ENCODE results near the gene SKIDA1.

SKIDA1 gene

GRCh38 chr10:21501731-21502347, 23.6 kb downstream of the SKIDA1 start:
- DNase-seq (ENCODE audit: low read depth), result no peak

- no peak for DNase-seq (ENCODE audit: low read depth)
These were observed 24.4 kb downstream of the SKIDA1 start for GRCh38 chr10:21501091-21501490.

GRCh38 chr10:21500578-21500910, 24.9 kb downstream of the SKIDA1 start:
- no peak for DNase-seq (ENCODE audit: low read depth)

- DNase-seq (ENCODE audit: low read depth), result no peak
These were observed 25.5 kb downstream of the SKIDA1 start for GRCh38 chr10:21499701-21500577.

- DNase-seq (ENCODE audit: low read depth), result no peak
These were observed 26.5 kb downstream of the SKIDA1 start for GRCh38 chr10:21498986-21499385.

GRCh38 chr10:21498377-21498776, 27.1 kb downstream of the SKIDA1 start:
- DNase-seq (ENCODE audit: low read depth), result no peak

GRCh38 chr10:21497177-21497807, 28.2 kb downstream of the SKIDA1 start:
- DNase-seq (ENCODE audit: low read depth), result no peak

- peak; percentile 34 for DNase-seq (ENCODE audit: low read depth)
These were observed 28.9 kb downstream of the SKIDA1 start for GRCh38 chr10:21496343-21497176.

GRCh38 chr10:21495752-21496342, 29.6 kb downstream of the SKIDA1 start:
- peak; percentile 79 for DNase-seq (ENCODE audit: low read depth)

GRCh38 chr10:21495002-21495751, 30.3 kb downstream of the SKIDA1 start:
- DNase-seq (ENCODE audit: low read depth), result no peak

GRCh38 chr10:21494191-21495001, 31.1 kb downstream of the SKIDA1 start:
- no peak for DNase-seq (ENCODE audit: low read depth)

GRCh38 chr10:21493784-21494183, 31.7 kb downstream of the SKIDA1 start:
- DNase-seq (ENCODE audit: low read depth), result no peak

- DNase-seq (ENCODE audit: low read depth), result no peak
These were observed 33.1 kb downstream of the SKIDA1 start for GRCh38 chr10:21492421-21492820.

GRCh38 chr10:21490711-21491105, 34.8 kb downstream of the SKIDA1 start:
- no peak for DNase-seq (ENCODE audit: low read depth)

- no peak for DNase-seq (ENCODE audit: low read depth)
These were observed 35.3 kb downstream of the SKIDA1 start for GRCh38 chr10:21490028-21490710.

GRCh38 chr10:21488957-21489446, 36.5 kb downstream of the SKIDA1 start:
- no peak for DNase-seq (ENCODE audit: low read depth)

GRCh38 chr10:21488246-21488956, 37.1 kb downstream of the SKIDA1 start:
- DNase-seq (ENCODE audit: low read depth), result no peak

GRCh38 chr10:21487416-21488180, 37.9 kb downstream of the SKIDA1 start:
- no peak for DNase-seq (ENCODE audit: low read depth)

All from activated T-helper 9 cell treated with anti-CD3 and anti-CD28 coated beads, Interleukin-2, amount 50 U/mL, for 16 hours (primary cell).